ENCODE data around the gene IGFBP3. TPM values are rescaled to one million over a fixed set of nuclear protein-coding genes. Genes with fewer than 3 reads are reported as not detected.
A peak's percentile ranks its signal among the peaks of the same experiment; 100 is the strongest.

Gene IGFBP3
- total RNA-seq, 1 donor from 2014 or later, result 296 TPM

GRCh38 chr7:45922810-45923209 lies 1.7 kb upstream of the IGFBP3 start:
- DNase-seq (ENCODE audit: low read depth), result no peak

- peak; percentile 66 for DNase-seq (ENCODE audit: low read depth)
These were observed 837 bp upstream of the IGFBP3 start for GRCh38 chr7:45921699-45922519.

- no peak for DNase-seq (ENCODE audit: low read depth)
These were observed 268 bp upstream of the IGFBP3 start for GRCh38 chr7:45921381-45921698.

- DNase-seq (ENCODE audit: low read depth), result no peak
These were observed 1.0 kb downstream of the IGFBP3 start for GRCh38 chr7:45919993-45920459.

- no peak for DNase-seq (ENCODE audit: low read depth)
These were observed 1.8 kb downstream of the IGFBP3 start for GRCh38 chr7:45919231-45919784.

- DNase-seq (ENCODE audit: low read depth), result no peak
These were observed 2.5 kb downstream of the IGFBP3 start for GRCh38 chr7:45918556-45918955.

- peak; percentile 57 for DNase-seq (ENCODE audit: low read depth)
These were observed 3.4 kb downstream of the IGFBP3 start for GRCh38 chr7:45917658-45918057.

- DNase-seq (ENCODE audit: low read depth), result no peak
These were observed 4.0 kb downstream of the IGFBP3 start for GRCh38 chr7:45917064-45917463.

GRCh38 chr7:45915606-45916005 lies 5.5 kb downstream of the IGFBP3 start:
- no peak for DNase-seq (ENCODE audit: low read depth)

- DNase-seq (ENCODE audit: low read depth), result no peak
These were observed 6.2 kb downstream of the IGFBP3 start for GRCh38 chr7:45914911-45915310.

GRCh38 chr7:45912972-45913371 lies 8.1 kb downstream of the IGFBP3 start:
- DNase-seq (ENCODE audit: low read depth), result no peak

- no peak for DNase-seq (ENCODE audit: low read depth)
These were observed 9.8 kb downstream of the IGFBP3 start for GRCh38 chr7:45911311-45911710.

- DNase-seq (ENCODE audit: low read depth), result no peak
These were observed 10.2 kb downstream of the IGFBP3 start for GRCh38 chr7:45910855-45911254.

GRCh38 chr7:45909561-45909960 lies 11.5 kb downstream of the IGFBP3 start:
- no peak for DNase-seq (ENCODE audit: low read depth)

GRCh38 chr7:45902820-45903219 lies 18.3 kb downstream of the IGFBP3 start:
- no peak for DNase-seq (ENCODE audit: low read depth)

GRCh38 chr7:45901566-45901965 lies 19.5 kb downstream of the IGFBP3 start:
- no peak for DNase-seq (ENCODE audit: low read depth)

GRCh38 chr7:45898222-45898621 lies 22.9 kb downstream of the IGFBP3 start:
- DNase-seq (ENCODE audit: low read depth), result no peak

- DNase-seq (ENCODE audit: low read depth), result peak; percentile 84
These were observed 23.9 kb downstream of the IGFBP3 start for GRCh38 chr7:45897042-45897690.

GRCh38 chr7:45894665-45895062 lies 26.4 kb downstream of the IGFBP3 start:
- DNase-seq (ENCODE audit: low read depth), result no peak

GRCh38 chr7:45893996-45894664 lies 26.9 kb downstream of the IGFBP3 start:
- DNase-seq (ENCODE audit: low read depth), result no peak

GRCh38 chr7:45893374-45893995 lies 27.6 kb downstream of the IGFBP3 start:
- DNase-seq (ENCODE audit: low read depth), result no peak

GRCh38 chr7:45892407-45893035 lies 28.6 kb downstream of the IGFBP3 start:
- no peak for DNase-seq (ENCODE audit: low read depth)

Data from renal cortical epithelial cell (primary cell).